NCI-H748 treated with DMSO at 0.1 percent for 48 hours (cell line): Measurements from ENCODE around the gene SERPINA9.
"Not testable (repeated sequence)": the region's sequence is repeated elsewhere in the genome, so short reads cannot be mapped to it uniquely, and the experiment has no call there.

Source experiments
- DNase-seq: peaks from one replicate; lab custom pipeline; 2025; lab: John Stamatoyannopoulos, UW

SERPINA9 gene, protein sequence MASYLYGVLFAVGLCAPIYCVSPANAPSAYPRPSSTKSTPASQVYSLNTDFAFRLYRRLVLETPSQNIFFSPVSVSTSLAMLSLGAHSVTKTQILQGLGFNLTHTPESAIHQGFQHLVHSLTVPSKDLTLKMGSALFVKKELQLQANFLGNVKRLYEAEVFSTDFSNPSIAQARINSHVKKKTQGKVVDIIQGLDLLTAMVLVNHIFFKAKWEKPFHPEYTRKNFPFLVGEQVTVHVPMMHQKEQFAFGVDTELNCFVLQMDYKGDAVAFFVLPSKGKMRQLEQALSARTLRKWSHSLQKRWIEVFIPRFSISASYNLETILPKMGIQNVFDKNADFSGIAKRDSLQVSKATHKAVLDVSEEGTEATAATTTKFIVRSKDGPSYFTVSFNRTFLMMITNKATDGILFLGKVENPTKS

DNA sequence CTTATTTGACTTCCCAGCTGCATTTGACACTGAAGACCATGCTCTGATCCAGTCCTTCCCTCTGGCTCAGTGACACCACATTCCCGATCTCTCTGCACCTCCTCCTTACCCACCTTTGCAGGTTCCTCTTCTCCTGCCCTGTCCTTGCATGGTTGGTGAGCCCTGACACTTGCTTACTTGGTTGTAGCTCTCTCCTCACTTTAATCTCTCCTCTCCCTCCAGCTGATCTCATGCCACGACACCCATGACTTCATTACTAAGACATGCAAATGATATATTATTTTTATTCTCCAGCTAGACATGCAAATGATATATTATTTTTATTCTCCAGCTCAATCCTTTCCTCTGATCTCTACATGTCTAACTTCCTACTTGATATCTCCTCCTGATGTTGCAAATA lies at the start of gene SERPINA9:
Gene SERPINA9 (minus strand): TSS at position 175 of the 400 bp plus-strand sequence. CDS start 6,357 bp downstream, outside the sequence.
- DNase-seq = no peak

DNA sequence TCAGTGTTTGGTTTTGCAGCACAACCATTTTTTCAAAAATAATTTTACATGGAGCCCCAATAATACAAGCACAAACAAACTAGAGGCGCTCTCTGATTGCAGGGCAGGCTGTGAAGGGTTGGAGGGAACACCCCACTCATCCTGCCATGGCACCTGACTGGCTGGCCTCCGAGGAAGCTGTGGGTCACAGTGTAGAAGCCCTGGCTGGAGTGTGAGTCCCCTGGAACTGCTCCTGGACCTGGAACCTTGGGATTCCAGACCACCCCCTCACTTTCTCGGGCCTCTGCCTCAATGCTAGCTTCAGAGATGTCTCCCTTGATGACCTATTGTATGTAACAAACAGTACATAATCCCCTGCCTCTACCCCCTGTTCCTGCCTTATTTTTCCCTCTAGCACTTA lies 48.1 kb upstream of the SERPINA9 start:
- DNase-seq = no peak

DNA sequence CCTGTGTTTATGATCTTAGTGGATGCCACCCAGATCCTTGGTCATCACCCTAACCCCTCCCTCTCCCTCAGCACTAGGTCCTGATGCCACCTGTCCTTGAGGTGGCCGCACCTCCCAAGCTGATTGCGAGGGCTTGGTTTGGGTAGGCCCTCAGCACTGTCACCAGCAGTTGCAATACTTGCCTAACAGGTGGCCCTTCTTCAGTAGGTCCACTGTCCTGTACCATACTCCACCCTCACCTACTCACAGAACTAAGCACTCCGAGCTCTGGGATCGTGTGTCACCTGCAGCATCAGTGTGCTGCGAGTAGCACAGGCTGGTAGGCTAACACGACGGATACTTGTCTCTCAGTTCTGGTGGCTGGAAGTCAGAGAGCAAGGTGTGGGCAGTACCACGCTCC lies 47.3 kb upstream of the SERPINA9 start:
- DNase-seq = no peak

DNA sequence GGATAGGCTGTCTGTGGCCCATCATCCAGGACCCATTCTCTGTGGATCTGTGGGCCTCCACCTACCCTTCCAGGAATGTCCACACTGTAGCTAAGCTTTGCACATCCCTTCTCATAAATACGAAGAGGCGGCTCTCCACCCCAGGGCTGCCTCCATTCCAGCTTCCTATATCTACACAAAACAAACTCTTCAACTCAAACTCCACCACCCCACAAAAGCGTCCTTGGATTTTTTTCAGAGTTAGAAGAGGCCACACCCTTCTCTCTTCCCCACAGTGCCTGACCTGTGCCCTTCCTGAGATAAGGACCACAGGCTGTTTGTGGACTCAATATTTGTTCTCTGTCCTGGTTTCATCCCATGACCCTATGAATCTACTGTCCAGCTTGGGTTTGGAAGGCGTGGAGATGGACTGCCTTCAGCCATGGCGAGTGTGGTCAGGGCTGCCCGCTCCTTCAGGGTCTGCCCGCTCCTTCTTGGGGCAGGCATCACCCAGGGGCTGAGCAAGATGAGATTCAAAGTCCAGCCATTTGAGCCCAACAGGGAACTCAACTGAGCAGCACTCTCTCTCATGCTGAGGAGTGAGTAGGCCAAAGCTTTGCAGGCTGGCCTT lies 46.2 kb upstream of the SERPINA9 start:
- no peak for DNase-seq

DNA sequence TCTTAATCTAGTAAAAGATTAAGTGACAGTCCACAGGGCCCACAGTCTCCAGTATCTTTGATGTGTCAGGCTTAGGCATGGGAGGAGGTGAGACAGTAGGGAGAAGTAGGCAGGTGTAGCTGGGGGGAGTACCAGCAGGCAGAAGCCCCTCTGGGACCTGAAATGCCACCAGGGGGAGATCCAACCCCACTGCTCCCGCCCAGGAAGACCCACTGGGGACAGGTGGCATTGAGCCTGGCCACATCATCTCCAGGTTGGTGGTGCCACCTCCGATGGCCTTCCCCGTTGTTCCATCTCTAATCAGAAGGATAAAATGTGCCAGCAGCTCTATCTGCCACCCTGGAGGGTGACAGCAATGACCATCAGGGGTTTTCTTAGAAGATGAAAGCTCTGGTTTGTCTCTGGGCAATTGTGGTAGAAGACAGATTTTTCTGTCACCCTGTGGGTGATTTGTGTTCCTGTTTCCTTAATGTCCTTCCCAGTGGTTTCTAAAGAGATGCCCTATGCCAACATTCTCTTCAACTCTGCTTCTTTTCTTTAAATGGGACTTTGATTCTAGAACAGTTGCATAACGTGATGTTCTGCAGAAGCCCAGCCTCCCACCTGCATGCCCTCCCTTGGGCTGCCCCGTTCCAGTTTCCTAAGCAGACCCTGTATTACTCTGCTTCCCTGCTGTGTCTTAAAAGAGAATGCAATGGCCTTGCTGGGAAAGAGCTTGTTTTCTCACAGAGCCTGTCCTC lies 45.5 kb upstream of the SERPINA9 start:
- DNase-seq = no peak

DNA sequence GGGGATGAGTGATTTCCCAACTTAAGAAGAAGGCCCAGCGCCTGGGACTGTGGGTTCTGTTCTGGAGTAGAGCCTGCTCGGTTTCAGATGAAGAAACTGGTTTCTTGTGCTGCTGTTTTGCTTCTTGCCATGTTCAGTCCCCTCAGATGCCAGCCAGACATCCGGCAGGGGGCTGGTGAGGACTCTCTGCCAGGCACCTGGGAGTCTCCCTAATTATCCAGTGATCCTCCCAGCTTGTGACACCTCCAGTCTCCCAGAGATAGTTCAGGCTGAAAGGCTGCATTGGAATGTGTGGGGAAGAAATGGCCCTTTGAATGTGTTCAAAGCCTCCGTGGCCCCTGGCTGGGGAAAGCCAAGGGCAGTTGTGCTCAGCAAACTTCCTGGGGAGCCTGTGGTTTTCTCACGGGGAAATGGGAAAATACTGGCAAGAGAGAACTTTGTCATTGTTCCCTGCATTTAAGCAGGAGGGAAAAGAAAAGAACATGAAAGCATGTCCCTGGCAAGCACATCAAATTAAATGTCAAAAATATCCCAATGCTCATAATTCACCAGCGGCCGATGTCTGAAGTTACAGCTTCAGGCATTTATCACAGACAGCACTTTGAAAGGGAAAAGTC lies 41.8 kb upstream of the SERPINA9 start:
- no peak for DNase-seq

DNA sequence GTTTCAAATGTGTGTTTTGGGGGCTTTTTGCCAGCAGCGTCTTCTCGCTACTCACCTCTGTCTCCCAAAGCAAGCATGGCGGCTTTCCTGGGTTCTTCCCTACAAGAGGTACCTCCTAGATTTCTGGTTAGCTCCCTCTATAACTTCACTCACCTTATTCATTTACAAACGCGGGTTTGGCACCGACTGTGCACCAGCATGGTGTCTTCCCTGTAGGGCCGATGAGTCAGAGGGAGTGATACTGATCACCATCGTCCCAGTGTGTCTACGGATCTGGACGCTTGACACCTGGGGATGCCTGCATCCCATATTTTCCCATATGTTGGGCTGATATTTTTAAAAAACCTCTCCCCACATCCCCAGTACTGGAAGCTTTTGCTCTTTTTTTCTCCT lies 41.2 kb upstream of the SERPINA9 start:
- DNase-seq = no peak

DNA sequence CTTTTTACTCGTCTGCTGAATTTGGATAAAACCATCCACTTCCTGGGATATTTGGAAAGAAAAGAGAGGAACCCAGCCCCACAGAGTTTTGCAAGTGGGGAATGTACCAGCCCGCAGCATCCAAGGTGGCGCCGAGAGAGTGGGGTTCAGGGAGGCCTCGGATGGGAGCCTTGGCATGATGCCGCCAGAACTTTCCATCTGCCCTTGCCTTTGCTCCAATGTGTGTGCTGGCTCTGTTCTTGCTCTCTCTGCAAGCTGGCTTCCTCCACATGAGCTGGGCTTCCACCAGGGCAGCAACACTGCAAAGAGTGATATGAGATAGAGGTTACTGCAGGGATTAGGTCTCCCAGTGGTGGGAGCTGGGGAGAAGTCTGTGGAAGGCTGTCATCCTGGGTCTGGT lies 39.9 kb upstream of the SERPINA9 start:
- DNase-seq = no peak

DNA sequence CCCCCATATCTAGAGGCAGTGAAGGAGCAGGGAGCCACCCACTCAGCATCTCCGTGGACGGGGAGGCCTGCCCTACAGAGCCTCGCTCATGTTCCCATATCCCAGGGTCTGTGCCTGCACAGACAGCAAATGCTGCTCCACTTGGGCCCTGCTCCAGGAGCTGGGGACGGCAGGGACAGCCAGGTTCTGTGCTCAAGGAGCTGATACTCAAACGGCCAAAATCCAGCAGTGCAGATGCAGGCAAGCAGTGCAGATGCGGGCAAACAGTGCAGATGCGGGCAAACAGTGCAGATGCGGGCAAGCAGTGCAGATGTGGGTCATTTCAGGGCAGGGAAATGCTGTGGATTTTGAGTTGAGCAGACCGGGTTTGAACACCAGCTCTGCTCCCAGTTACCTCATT lies 39.4 kb upstream of the SERPINA9 start:
- no peak for DNase-seq

DNA sequence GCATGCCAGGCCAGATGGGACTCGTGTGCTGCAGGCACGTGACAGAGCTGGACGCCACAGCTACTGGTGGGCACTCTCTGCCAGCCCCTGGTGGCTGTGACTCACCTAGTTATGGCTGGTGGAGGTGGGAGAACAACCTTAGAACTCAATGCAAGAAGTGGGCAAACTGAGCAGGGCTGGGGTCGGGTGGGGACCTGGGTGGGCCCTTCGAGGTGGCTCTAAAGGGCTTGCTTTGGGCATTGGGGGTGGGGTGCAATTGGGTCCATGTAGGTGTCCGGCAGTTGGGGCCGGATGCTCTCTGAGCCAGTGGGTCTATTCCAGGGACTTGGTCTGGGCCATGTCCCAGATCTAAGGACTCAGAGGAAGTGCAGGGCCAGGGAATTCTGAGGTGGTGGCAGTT lies 38.4 kb upstream of the SERPINA9 start:
- DNase-seq = no peak

DNA sequence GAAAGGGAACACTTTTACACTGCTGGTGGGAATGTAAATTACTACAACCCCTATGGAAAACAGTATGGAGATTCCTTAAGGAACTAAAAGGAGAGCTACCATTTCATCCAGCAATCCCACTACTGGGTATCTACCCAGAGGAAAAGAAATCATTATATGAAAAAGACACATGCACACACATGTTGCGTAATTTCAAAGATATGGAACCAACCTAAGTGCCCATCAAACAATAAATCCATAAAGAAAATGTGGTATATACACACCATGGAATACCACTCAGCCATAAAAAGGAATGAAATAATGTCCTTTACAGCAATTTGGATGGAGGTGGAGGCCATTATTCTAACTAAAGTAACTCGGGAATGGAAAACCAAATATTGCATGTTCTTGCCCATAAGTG lies 34.5 kb upstream of the SERPINA9 start:
- not testable (repeated sequence) for DNase-seq

DNA sequence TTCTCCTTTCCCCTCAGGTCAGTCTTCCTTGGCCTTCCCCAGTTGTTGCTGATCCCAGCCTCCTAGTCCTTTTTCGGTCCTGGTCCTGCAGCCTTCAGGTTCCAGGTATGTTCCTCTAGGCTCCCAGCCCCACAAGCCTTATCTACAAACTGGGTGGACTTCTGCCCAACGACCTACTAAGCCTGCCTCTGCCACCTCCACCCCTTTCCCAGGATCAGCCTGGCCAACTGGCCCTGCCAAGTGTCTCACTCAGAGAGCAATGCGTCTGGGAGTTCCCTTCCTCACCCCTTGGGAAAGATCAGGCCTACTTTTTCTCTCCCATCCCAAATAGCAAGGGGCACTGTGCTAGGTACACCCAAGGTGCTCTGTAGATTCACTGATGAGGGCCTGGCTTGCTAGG lies 33.4 kb upstream of the SERPINA9 start, which contains the start of gene SERPINA12:
Gene SERPINA12 (minus strand): TSS at position 114 of the 400 bp plus-strand sequence. CDS start 11,072 bp downstream, outside the sequence.
- DNase-seq = no peak

DNA sequence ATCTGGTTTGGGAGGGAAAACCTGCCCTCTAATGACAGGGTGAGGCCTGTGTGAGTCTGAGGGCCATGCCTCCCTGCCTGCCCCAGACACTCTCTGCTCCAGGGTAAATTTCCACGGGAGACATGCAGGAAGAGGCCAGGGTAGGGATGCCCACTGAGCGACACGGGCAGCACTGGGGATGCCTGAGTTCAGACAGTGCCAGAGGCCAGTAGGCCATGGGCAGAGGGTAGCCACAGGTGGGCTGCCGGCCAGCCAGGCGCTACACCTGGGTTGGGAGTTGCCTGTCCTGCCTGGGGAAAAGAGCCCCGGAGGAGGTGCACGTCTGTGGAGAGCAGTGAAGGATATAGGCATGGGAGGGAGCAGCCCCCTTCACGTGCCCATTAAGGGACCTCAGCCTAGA lies 29.6 kb upstream of the SERPINA9 start:
- DNase-seq = no peak

DNA sequence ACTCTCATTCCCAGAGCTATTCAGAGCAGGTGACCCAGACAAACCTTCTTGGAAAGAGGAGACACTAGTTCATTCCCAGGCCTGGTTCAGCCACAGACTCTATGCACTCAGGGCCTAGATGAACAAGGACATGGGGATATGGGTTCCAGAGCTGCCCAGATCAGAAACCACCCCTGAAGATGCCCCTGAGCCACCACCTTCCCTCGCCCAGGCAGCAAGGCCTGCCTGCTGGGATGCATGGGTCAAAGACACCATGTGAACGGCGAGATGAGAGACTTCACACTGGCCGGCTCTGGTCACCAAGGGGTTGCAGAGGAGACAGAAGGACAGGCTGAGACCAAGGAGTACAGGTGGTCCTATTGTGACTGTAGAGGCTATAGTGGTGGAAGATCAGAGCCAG lies 29.2 kb upstream of the SERPINA9 start:
- no peak for DNase-seq

DNA sequence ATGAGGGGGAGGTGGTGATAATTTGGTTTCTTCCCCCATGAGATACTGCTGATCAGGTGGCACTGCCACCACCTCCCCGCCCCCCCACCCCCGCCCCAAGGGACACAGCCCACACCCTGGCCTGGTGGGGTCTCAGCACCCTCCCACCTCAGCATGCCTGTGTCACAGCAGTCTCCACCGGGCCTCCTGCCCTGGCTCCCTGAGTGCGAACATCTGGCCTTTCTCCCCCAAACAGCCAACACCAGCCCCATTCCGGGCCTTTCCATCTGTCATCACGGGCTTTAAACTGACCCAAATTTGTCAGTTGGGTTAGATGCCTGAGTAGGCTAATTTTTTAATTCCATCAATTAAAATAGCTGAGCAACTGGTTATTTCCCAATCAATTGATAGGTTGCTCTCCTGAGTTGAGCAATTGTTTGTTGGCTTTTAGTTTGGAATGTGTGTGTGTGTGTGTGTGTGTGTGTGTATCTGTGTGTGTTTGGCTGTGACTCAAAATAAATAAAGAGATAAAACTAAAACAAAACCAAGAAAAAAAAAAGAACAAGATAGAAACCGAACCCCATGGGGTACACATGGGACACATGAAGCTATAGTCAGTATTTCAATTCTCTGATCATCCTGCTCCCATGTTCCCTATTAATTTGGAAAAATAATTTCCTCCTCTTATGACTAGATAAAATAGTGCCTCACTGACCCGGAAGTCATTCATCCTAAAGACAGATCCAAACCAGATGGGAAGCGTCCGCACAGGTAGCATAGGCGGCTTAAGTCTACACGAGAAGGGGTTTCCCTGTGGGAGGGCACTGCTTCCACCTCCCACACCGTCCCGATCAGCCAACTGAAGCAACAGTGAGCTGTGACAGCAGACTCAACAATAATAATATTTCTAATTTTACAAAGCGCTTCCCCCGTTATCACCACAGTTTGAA lies 25.9 kb upstream of the SERPINA9 start:
- DNase-seq = no peak

DNA sequence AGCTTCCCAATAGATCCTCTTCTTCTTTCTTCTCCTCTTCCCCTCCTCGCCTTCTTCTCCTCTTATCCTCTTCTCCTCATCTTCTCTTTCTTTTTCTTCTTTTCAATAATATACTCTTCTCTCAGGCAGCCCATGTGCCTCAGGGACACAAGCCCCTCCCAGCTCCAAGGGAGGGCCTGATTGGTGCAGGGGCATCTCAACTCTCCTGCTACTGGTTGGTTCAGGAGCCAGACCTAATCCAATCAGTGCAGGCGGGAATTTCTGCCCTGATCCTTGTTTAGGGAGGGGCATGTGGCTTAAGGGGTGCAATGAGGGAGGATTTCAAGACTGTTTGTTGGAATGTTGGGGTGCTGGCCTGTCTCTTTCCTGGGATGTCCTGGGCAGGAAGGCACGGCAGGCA lies 24.3 kb upstream of the SERPINA9 start:
- DNase-seq = no peak

DNA sequence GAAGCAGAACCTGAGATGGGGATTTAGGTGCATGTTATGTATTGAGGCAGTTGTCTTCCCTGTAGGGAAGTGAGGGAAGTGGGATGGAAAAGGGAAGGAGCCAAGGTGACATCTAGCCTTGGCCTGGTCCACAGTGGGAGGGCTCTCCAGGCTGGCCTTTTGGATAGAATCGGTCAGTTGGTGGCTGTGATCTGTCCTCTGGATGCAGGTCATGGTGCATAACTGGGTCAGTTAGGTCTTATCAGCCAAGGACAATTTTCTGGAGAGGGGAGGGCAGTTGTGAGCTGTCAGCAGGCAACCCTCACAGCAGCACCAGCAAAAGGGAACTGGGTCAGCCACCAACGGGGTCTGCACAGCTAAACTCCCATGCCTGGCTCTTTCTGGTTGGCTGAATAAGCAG lies 23.7 kb upstream of the SERPINA9 start:
- DNase-seq = no peak

DNA sequence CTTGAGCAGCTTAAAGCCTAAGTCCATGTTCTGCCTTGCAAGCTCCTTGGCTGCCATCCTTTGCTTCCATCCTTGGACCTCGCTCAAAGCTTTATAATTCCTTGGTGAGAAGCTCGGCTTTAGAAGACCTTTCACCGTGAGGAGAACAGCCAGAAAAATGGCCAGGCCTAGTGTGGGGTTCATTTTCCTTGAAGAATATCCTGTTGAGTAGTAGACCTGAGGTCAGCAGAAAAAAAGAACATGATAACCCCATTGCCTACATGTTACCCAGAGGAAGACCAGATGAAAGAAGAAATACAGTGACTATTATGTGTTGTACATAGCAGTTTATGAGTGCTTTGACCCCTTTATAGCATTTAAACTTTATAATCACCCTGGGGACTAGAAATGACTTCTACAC lies 22.2 kb upstream of the SERPINA9 start:
- no peak for DNase-seq

DNA sequence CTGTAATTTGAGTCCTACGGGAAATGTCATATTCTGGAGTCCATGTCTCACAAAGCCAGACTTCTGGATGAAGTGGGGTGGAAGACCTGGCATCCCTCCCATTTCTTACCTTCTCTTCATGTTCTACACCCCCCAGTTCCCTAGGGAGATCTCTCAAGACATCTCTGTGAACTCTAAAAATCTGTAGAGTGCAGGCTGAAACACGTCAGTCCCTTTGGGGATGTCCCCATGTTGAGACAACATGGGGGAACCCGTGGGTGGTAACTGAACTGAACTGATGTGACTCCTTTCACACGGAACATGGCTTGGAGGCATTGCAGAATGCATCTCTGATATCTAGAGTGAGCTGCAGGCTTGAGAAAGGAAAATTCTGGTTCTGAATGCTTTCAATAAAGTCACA lies 18.1 kb upstream of the SERPINA9 start:
- DNase-seq = no peak

DNA sequence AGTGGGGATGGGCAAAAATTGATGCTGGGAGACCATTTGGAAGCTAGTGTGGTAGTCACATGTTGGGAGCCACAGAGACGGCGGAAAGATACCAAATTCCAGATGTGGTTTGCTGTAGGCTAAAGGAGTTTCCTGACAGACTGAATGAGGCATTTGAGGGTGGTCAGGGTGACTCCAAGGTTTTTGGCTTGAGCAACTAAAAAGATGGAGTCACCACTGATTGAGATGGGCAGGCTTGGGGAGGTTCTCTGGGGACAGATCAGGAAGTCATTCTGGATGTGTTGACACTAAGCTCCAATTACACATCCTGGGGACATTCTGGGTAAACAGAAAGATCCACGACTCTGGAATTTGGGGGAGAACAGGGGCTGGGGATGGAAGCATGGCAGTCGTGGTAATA lies 15.5 kb upstream of the SERPINA9 start:
- no peak for DNase-seq

DNA sequence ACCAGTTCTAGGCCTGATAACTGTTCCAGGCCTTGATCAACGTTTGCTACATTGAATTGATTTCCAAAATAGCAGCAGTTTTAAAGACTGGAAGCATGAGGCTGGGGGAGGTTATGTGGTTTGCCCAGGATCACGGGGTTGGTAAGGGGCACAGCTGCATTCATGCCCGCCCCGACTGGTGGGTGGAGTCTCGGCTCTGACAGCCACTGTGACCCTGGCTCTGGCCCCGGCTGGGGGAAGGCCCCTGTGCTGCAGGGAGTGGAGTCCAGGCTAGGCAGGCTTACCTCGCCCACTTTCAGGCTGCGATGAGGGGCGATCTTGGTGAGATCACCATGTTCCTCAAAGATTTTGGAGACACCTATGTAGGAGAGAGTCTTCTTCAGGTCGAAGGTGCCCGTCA lies 13.3 kb upstream of the SERPINA9 start:
- no peak for DNase-seq
